Prostate gland (tissue), 2 donors: ENCODE data around the gene PRRT1.

Source experiments
- CTCF ChIP-seq, 4 experiments: fragments of 200-600 bp in 2 of 4; fragments of 450-650 bp in 2 of 4; sonication (generic) in 2 of 4; IDR thresholded peaks; 1 replicate in 3 of 4; 2 replicates in 1 of 4; pipeline ENCODE4 v1.5.1; 2016 to 2019; ENCODE audit warnings: antibody characterized with exemption in 4 of 4, mild to moderate bottlenecking in 2 of 4, moderate library complexity in 2 of 4
- POLR2A ChIP-seq: fragments of 450-650 bp; IDR thresholded peaks from one replicate; pipeline ENCODE4 v1.6.1; 2016; ENCODE audit warnings: antibody characterized with exemption, mild to moderate bottlenecking
- POLR2AphosphoS5 ChIP-seq: sonication (generic); formaldehyde crosslinking; IDR thresholded peaks from one replicate; pipeline ENCODE4 v1.6.1; 2017; ENCODE audit warnings: antibody characterized with exemption

- TF ChIP-seq CTCF (IDR thresholded peaks at IDR 0.05) (no peak), POLR2AphosphoS5 (no peak), POLR2A (no peak)
These were observed 22.2 kb downstream of the PRRT1 start for GRCh38 chr6:32129297-32130088.
